K562 (cell line): Measurements from ENCODE around the gene C1QTNF5. TPM values are rescaled to one million over a fixed set of nuclear protein-coding genes. Genes with fewer than 3 reads are reported as not detected.

Experiments
- NBN ChIP-seq: fragments of 450-650 bp; IDR thresholded peaks from 2 replicates; pipeline ENCODE4 v1.6.1; 2016; ENCODE audit warnings: low read depth, mild to moderate bottlenecking
- ZFP30 ChIP-seq: fragments of 250-450 bp; sonication (Bioruptor Pico); IDR thresholded peaks from 2 replicates; pipeline ENCODE4 v1.8.0; 2022; ENCODE audit warnings: moderate library complexity, mild to moderate bottlenecking, inconsistent platforms, borderline replicate concordance
- polyA plus RNA-seq, 8 experiments: library from polyadenylated mRNA; depleted of rRNA in 4 of 8; stranded (reverse) in 5 of 8; unstranded in 3 of 8; fragments of >200 nt; fragmentation: Nextera tagmentation in 2 of 8; fragmentation: Illumina TruSeq in 1 of 8; extraction: Ambion mirVana in 2 of 8; extraction: Trizol in 1 of 8; gene quantifications; 2 replicates each; pipeline versions ENCODE4 v1.2.1 to v1.2.3, GENCODE V29; 2011 to 2014; ENCODE audit warnings: inconsistent platforms in 1 of 8, missing spikeins in 1 of 8
- total RNA-seq, 7 experiments: library from RNA; depleted of rRNA in 6 of 7; stranded (reverse); fragments of >200 nt in 6 of 7; fragmentation: Illumina TruSeq in 2 of 7; extraction: Trizol in 2 of 7; gene quantifications; 2 replicates each; pipeline versions ENCODE4 v1.2.1 to v1.2.3, GENCODE V29; 2011 to 2021; ENCODE audit warnings: low replicate concordance in 1 of 7
- TF ChIP-seq, protein P1 (sequence below), 3 experiments: IDR thresholded peaks in 2 of 3; conservative IDR thresholded peaks in 1 of 3; 2 replicates each; pipeline ENCODE4 v1.5.1; 2011 to 2012; ENCODE audit warnings: low read length in 3 of 3, mild to moderate bottlenecking in 3 of 3, control low read depth in 2 of 3, improper control_type of control experiment in 1 of 3, inconsistent platforms in 1 of 3, low read depth in 1 of 3, mixed read lengths in 1 of 3, moderate library complexity in 1 of 3; ENCODE audit not compliant: insufficient read depth in 2 of 3
- TF ChIP-seq, protein P2 (sequence below): fragments of 450-650 bp; formaldehyde crosslinking; IDR thresholded peaks from 2 replicates; pipeline ENCODE4 v1.4.0; 2020; ENCODE audit warnings: mild to moderate bottlenecking, mixed read lengths
- TF ChIP-seq, protein P3 (sequence below): fragments of 200-800 bp; sonication (Bioruptor generic); IDR thresholded peaks from 2 replicates; pipeline ENCODE4 v1.6.1; 2017; ENCODE audit warnings: missing genetic modification characterization, missing compliant biosample characterization
- TF ChIP-seq, protein P4 (sequence below): fragments of 250-450 bp; sonication (Bioruptor Pico); IDR thresholded peaks from 2 replicates; pipeline ENCODE4 v1.4.0; 2020
- TF ChIP-seq, protein P5 (sequence below), 2 experiments: fragments of 200-800 bp in 1 of 2; sonication (Bioruptor generic) in 1 of 2; sonication (generic) in 1 of 2; formaldehyde crosslinking in 1 of 2; IDR thresholded peaks in 1 of 2; conservative IDR thresholded peaks in 1 of 2; 2 replicates each; pipeline versions ENCODE4 v1.5.0 to v1.6.1; 2016 to 2020; ENCODE audit warnings: missing compliant biosample characterization in 1 of 2, missing genetic modification characterization in 1 of 2, missing genetic modification reagents in 1 of 2

C1QTNF5 gene
- total and polyA plus RNA-seq, 9 of the 15 experiments (the other 6 are each of a cell fraction or from before 2014, with no cell fraction given): 0.07 to 0.76 (median 0.24) TPM; not detected in 1

DNA sequence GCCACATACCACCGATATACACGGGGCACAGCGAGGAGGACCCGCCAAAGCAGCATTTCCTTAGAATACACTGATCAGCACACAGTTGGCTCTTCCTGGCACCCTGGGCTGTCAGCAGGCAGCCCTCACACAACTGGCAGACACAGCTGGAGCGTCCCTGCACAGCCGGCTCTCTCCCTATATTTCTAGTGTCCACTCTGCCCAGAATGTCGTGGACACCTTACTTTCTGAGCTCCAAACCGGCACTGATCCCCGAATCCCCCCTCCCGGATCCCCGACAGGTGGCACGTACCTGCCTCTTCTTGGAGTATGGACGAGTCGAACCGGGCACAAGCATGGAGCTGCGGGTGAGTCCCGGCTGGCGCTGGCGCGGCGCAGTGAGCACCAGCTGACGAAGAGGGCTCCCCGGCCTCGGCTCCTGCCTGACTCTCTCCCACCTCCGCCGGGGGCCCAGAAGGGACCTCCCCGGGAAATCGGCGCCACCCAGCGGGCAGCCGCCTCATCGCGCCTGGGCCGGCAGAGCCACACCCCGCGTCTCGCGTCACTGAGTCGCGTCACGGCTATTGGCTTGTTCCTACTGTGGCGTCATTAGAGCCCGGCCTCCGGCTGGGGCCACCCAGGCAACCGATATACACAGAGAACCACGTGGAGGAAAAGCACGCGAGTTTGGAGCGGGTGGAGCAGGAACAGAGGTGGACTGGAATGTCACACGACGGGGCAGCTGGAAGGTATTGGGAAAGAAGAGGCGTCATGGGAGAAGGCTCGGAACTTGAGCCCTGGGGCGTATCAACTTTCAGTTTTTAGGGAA lies 40.7 kb upstream of the C1QTNF5 start, which contains the start of gene USP2 (continued):
- TF ChIP-seq, protein P1, sequence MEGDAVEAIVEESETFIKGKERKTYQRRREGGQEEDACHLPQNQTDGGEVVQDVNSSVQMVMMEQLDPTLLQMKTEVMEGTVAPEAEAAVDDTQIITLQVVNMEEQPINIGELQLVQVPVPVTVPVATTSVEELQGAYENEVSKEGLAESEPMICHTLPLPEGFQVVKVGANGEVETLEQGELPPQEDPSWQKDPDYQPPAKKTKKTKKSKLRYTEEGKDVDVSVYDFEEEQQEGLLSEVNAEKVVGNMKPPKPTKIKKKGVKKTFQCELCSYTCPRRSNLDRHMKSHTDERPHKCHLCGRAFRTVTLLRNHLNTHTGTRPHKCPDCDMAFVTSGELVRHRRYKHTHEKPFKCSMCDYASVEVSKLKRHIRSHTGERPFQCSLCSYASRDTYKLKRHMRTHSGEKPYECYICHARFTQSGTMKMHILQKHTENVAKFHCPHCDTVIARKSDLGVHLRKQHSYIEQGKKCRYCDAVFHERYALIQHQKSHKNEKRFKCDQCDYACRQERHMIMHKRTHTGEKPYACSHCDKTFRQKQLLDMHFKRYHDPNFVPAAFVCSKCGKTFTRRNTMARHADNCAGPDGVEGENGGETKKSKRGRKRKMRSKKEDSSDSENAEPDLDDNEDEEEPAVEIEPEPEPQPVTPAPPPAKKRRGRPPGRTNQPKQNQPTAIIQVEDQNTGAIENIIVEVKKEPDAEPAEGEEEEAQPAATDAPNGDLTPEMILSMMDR (IDR thresholded peaks at IDR 0.05 in 2 of 3, conservative IDR thresholded peaks at IDR 0.05 in 1 of 3; ENCODE audit: insufficient read depth in 2 of 3, low read depth in 1 of 3, low read length in 3 of 3): peak; percentile 93 to 96 (median 94)
- TF ChIP-seq ZFP30 (no peak), NBN (peak; percentile 72; the same call in 1 of the 2 replicates)
- TF ChIP-seq, protein P2, sequence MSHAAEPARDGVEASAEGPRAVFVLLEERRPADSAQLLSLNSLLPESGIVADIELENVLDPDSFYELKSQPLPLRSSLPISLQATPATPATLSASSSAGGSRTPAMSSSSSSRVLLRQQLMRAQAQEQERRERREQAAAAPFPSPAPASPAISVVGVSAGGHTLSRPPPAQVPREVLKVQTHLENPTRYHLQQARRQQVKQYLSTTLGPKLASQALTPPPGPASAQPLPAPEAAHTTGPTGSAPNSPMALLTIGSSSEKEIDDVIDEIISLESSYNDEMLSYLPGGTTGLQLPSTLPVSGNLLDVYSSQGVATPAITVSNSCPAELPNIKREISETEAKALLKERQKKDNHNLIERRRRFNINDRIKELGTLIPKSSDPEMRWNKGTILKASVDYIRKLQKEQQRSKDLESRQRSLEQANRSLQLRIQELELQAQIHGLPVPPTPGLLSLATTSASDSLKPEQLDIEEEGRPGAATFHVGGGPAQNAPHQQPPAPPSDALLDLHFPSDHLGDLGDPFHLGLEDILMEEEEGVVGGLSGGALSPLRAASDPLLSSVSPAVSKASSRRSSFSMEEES (CRISPR knock-in tag): no peak
- TF ChIP-seq, protein P3, sequence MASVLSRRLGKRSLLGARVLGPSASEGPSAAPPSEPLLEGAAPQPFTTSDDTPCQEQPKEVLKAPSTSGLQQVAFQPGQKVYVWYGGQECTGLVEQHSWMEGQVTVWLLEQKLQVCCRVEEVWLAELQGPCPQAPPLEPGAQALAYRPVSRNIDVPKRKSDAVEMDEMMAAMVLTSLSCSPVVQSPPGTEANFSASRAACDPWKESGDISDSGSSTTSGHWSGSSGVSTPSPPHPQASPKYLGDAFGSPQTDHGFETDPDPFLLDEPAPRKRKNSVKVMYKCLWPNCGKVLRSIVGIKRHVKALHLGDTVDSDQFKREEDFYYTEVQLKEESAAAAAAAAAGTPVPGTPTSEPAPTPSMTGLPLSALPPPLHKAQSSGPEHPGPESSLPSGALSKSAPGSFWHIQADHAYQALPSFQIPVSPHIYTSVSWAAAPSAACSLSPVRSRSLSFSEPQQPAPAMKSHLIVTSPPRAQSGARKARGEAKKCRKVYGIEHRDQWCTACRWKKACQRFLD (CRISPR knock-in tag): peak; percentile 73
- TF ChIP-seq, protein P4, sequence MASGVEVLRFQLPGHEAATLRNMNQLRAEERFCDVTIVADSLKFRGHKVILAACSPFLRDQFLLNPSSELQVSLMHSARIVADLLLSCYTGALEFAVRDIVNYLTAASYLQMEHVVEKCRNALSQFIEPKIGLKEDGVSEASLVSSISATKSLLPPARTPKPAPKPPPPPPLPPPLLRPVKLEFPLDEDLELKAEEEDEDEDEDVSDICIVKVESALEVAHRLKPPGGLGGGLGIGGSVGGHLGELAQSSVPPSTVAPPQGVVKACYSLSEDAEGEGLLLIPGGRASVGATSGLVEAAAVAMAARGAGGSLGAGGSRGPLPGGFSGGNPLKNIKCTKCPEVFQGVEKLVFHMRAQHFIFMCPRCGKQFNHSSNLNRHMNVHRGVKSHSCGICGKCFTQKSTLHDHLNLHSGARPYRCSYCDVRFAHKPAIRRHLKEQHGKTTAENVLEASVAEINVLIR: peak; percentile 86
- TF ChIP-seq, protein P5, sequence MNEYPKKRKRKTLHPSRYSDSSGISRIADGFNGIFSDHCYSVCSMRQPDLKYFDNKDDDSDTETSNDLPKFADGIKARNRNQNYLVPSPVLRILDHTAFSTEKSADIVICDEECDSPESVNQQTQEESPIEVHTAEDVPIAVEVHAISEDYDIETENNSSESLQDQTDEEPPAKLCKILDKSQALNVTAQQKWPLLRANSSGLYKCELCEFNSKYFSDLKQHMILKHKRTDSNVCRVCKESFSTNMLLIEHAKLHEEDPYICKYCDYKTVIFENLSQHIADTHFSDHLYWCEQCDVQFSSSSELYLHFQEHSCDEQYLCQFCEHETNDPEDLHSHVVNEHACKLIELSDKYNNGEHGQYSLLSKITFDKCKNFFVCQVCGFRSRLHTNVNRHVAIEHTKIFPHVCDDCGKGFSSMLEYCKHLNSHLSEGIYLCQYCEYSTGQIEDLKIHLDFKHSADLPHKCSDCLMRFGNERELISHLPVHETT (CRISPR knock-in tag; conservative IDR thresholded peaks at IDR 0.05 in 1 of 2, IDR thresholded peaks at IDR 0.05 in 1 of 2): no peak
